ENCODE data around the gene GRAP.

The GRAP gene

DNA sequence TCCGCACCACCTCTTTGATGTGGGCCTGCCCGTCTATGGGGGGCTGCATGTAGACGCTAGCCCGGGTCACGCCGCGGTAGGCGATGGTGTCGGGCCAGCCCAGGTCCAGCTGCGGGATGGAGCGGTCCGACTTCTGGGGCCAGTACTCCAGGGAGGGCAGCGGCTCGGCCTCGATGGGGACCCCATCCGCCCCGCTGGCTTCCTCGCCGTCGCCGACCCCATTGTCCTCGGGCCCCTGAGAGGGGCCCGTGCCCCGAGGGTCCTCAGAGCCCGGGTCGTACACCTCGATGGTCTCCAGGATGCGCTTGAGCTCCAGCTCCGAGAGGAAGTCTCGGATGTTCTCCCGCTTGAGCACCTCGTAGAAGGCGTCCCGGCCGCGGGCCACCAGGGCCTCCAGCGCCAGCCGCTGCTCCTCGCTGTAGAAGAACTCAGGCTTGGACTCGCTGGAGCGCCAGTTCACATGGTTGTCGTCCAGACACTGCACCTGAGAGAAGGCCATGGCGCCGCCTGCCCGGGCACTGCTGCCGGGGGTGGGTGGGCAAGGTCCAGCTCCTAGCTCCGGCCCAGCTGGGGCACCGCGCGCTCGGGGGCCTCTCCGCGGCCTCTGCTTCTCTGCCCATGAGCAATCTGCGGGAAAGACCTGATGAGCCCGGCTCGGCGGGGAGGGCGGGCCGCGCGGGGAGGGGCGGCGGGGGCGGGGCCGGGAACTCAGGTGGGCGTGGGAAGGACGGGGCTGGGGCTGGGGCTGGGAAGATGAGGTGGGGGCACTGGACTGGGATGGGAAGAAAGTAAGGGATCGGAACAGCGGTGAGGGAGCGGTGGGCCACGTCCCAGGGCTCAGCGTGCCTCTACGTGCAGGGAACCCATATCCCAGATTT is 43.0 kb downstream of the GRAP start (continued):
- TF ChIP-seq, protein P1, sequence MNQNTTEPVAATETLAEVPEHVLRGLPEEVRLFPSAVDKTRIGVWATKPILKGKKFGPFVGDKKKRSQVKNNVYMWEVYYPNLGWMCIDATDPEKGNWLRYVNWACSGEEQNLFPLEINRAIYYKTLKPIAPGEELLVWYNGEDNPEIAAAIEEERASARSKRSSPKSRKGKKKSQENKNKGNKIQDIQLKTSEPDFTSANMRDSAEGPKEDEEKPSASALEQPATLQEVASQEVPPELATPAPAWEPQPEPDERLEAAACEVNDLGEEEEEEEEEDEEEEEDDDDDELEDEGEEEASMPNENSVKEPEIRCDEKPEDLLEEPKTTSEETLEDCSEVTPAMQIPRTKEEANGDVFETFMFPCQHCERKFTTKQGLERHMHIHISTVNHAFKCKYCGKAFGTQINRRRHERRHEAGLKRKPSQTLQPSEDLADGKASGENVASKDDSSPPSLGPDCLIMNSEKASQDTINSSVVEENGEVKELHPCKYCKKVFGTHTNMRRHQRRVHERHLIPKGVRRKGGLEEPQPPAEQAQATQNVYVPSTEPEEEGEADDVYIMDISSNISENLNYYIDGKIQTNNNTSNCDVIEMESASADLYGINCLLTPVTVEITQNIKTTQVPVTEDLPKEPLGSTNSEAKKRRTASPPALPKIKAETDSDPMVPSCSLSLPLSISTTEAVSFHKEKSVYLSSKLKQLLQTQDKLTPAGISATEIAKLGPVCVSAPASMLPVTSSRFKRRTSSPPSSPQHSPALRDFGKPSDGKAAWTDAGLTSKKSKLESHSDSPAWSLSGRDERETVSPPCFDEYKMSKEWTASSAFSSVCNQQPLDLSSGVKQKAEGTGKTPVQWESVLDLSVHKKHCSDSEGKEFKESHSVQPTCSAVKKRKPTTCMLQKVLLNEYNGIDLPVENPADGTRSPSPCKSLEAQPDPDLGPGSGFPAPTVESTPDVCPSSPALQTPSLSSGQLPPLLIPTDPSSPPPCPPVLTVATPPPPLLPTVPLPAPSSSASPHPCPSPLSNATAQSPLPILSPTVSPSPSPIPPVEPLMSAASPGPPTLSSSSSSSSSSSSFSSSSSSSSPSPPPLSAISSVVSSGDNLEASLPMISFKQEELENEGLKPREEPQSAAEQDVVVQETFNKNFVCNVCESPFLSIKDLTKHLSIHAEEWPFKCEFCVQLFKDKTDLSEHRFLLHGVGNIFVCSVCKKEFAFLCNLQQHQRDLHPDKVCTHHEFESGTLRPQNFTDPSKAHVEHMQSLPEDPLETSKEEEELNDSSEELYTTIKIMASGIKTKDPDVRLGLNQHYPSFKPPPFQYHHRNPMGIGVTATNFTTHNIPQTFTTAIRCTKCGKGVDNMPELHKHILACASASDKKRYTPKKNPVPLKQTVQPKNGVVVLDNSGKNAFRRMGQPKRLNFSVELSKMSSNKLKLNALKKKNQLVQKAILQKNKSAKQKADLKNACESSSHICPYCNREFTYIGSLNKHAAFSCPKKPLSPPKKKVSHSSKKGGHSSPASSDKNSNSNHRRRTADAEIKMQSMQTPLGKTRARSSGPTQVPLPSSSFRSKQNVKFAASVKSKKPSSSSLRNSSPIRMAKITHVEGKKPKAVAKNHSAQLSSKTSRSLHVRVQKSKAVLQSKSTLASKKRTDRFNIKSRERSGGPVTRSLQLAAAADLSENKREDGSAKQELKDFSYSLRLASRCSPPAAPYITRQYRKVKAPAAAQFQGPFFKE (tag by site-specific recombination; IDR thresholded peaks at IDR 0.05; ENCODE audit: borderline replicate concordance), result no peak
- no peak for TF ChIP-seq ZBTB21 (tag by site-specific recombination; IDR thresholded peaks at IDR 0.05)
- no peak for TF ChIP-seq ZNF777 (tag by site-specific recombination; IDR thresholded peaks at IDR 0.05; ENCODE audit: borderline replicate concordance)
- TF ChIP-seq, protein P2, sequence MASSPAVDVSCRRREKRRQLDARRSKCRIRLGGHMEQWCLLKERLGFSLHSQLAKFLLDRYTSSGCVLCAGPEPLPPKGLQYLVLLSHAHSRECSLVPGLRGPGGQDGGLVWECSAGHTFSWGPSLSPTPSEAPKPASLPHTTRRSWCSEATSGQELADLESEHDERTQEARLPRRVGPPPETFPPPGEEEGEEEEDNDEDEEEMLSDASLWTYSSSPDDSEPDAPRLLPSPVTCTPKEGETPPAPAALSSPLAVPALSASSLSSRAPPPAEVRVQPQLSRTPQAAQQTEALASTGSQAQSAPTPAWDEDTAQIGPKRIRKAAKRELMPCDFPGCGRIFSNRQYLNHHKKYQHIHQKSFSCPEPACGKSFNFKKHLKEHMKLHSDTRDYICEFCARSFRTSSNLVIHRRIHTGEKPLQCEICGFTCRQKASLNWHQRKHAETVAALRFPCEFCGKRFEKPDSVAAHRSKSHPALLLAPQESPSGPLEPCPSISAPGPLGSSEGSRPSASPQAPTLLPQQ (tag by site-specific recombination; IDR thresholded peaks at IDR 0.05), result no peak
- TF ChIP-seq ZNF501 (tag by site-specific recombination; IDR thresholded peaks at IDR 0.05), result 0 out of 2 replicates have a peak, but pooled peaks have one; percentile 21
- TF ChIP-seq ZNF155 (tag by site-specific recombination; IDR thresholded peaks at IDR 0.05), result no peak
- no peak for TF ChIP-seq ZNF174 (tag by site-specific recombination; IDR thresholded peaks at IDR 0.05)
- no peak for TF ChIP-seq ZNF416 (tag by site-specific recombination; IDR thresholded peaks at IDR 0.05)
- TF ChIP-seq KLF8 (tag by site-specific recombination; IDR thresholded peaks at IDR 0.05), result peak; percentile 65; the same call in 1 of the 2 replicates
- TF ChIP-seq, protein P3, sequence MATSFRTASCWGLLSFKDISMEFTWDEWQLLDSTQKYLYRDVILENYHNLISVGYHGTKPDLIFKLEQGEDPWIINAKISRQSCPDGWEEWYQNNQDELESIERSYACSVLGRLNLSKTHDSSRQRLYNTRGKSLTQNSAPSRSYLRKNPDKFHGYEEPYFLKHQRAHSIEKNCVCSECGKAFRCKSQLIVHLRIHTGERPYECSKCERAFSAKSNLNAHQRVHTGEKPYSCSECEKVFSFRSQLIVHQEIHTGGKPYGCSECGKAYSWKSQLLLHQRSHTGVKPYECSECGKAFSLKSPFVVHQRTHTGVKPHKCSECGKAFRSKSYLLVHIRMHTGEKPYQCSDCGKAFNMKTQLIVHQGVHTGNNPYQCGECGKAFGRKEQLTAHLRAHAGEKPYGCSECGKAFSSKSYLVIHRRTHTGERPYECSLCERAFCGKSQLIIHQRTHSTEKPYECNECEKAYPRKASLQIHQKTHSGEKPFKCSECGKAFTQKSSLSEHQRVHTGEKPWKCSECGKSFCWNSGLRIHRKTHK (tag by site-specific recombination; IDR thresholded peaks at IDR 0.05), result no peak
- no peak for TF ChIP-seq ZNF23 (tag by site-specific recombination; IDR thresholded peaks at IDR 0.05; ENCODE audit: borderline replicate concordance)
- no peak for TF ChIP-seq ZNF2 (tag by site-specific recombination; IDR thresholded peaks at IDR 0.05)
- TF ChIP-seq ZNF121 (tag by site-specific recombination; IDR thresholded peaks at IDR 0.05), result no peak
- TF ChIP-seq SETDB1 (IDR thresholded peaks at IDR 0.05; ENCODE audit: insufficient read length, low read length), result no peak
- no peak for TF ChIP-seq ZFP41 (tag by site-specific recombination; IDR thresholded peaks at IDR 0.05; ENCODE audit: borderline replicate concordance)
- no peak for TF ChIP-seq ZNF223 (tag by site-specific recombination; IDR thresholded peaks at IDR 0.05)
- TF ChIP-seq ZNF426 (tag by site-specific recombination; IDR thresholded peaks at IDR 0.05), result no peak
- TF ChIP-seq, protein P4, sequence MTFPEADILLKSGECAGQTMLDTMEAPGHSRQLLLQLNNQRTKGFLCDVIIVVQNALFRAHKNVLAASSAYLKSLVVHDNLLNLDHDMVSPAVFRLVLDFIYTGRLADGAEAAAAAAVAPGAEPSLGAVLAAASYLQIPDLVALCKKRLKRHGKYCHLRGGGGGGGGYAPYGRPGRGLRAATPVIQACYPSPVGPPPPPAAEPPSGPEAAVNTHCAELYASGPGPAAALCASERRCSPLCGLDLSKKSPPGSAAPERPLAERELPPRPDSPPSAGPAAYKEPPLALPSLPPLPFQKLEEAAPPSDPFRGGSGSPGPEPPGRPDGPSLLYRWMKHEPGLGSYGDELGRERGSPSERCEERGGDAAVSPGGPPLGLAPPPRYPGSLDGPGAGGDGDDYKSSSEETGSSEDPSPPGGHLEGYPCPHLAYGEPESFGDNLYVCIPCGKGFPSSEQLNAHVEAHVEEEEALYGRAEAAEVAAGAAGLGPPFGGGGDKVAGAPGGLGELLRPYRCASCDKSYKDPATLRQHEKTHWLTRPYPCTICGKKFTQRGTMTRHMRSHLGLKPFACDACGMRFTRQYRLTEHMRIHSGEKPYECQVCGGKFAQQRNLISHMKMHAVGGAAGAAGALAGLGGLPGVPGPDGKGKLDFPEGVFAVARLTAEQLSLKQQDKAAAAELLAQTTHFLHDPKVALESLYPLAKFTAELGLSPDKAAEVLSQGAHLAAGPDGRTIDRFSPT (tag by site-specific recombination; IDR thresholded peaks at IDR 0.05), result no peak
- TF ChIP-seq, protein P5, sequence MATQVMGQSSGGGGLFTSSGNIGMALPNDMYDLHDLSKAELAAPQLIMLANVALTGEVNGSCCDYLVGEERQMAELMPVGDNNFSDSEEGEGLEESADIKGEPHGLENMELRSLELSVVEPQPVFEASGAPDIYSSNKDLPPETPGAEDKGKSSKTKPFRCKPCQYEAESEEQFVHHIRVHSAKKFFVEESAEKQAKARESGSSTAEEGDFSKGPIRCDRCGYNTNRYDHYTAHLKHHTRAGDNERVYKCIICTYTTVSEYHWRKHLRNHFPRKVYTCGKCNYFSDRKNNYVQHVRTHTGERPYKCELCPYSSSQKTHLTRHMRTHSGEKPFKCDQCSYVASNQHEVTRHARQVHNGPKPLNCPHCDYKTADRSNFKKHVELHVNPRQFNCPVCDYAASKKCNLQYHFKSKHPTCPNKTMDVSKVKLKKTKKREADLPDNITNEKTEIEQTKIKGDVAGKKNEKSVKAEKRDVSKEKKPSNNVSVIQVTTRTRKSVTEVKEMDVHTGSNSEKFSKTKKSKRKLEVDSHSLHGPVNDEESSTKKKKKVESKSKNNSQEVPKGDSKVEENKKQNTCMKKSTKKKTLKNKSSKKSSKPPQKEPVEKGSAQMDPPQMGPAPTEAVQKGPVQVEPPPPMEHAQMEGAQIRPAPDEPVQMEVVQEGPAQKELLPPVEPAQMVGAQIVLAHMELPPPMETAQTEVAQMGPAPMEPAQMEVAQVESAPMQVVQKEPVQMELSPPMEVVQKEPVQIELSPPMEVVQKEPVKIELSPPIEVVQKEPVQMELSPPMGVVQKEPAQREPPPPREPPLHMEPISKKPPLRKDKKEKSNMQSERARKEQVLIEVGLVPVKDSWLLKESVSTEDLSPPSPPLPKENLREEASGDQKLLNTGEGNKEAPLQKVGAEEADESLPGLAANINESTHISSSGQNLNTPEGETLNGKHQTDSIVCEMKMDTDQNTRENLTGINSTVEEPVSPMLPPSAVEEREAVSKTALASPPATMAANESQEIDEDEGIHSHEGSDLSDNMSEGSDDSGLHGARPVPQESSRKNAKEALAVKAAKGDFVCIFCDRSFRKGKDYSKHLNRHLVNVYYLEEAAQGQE (tag by site-specific recombination; IDR thresholded peaks at IDR 0.05), result no peak
- TF ChIP-seq ZNF571 (tag by site-specific recombination; IDR thresholded peaks at IDR 0.05), result no peak
- TF ChIP-seq HOXA7 (CRISPR knock-in tag; IDR thresholded peaks at IDR 0.05; ENCODE audit: borderline replicate concordance), result no peak
- TF ChIP-seq ZNF169 (tag by site-specific recombination; IDR thresholded peaks at IDR 0.05), result no peak
- TF ChIP-seq ZNF133 (tag by site-specific recombination; IDR thresholded peaks at IDR 0.05), result no peak
- TF ChIP-seq ZFHX2 (tag by site-specific recombination; conservative IDR thresholded peaks at IDR 0.05), result peak; percentile 36
- TF ChIP-seq ZNF776 (tag by site-specific recombination; IDR thresholded peaks at IDR 0.05; ENCODE audit: borderline replicate concordance), result no peak

All from HEK293 (cell line).